AG09309 (cell line): ENCODE results near the gene HNRNPA1L2.

Source experiments
- DNase-seq: peaks from one replicate; pipeline ENCODE4 v3.0.0-alpha.2; 2010; ENCODE audit warnings: low read depth
- H3K4me3 ChIP-seq: 2 replicates; pipeline ENCODE4 v1.5.1; 2011; ENCODE audit warnings: mild to moderate bottlenecking, low read depth, low read length, moderate library complexity; ENCODE audit not compliant: control insufficient read depth
- CTCF ChIP-seq: IDR thresholded peaks from 2 replicates; pipeline ENCODE4 v1.5.1; 2011; ENCODE audit warnings: mild to moderate bottlenecking, low read depth, low read length, inconsistent platforms; ENCODE audit not compliant: insufficient read depth, control insufficient read depth; ENCODE audit errors: missing control alignments

HNRNPA1L2 gene

GRCh38 chr13:52686376-52686775 lies 44.1 kb downstream of the HNRNPA1L2 start:
- no peak for DNase-seq
- H3K4me3 ChIP-seq = no peak overlapping the region
- no peak for TF ChIP-seq CTCF
